OCI-LY3 (cell line): ENCODE results near the gene SPRYD4.

ENCODE experiments used
- H2AFZ ChIP-seq: fragments of 200-600, 300-600 bp; shearing (Covaris generic); 2 replicates; pipeline ENCODE4 v1.6.0; 2014; ENCODE audit warnings: antibody characterized with exemption, low read depth, low read length
- H3K27ac ChIP-seq: fragments of 200-600, 300-600 bp; sonication (generic); 2 replicates; pipeline ENCODE4 v1.5.1; 2014; ENCODE audit warnings: mild to moderate bottlenecking, low read length, moderate library complexity, mixed read lengths
- H3K27me3 ChIP-seq: fragments of 200-600, 300-600 bp; sonication (generic); 2 replicates; pipeline ENCODE4 v1.6.1; 2014; ENCODE audit warnings: low read depth, low read length, mixed read lengths
- H3K36me3 ChIP-seq: fragments of 200-600, 300-600 bp; sonication (generic); replicated peaks from 2 replicates; pipeline ENCODE3; 2014; ENCODE audit warnings: low read depth, low read length, mixed read lengths
- H3K4me1 ChIP-seq: fragments of 300-600, 200-600 bp; sonication (generic); 2 replicates; pipeline ENCODE4 v1.6.1; 2014; ENCODE audit warnings: low read length, mixed read lengths
- H3K4me2 ChIP-seq: fragments of 200-600, 300-600 bp; sonication (generic); 2 replicates; pipeline ENCODE4 v1.6.1; 2014; ENCODE audit warnings: low read length, mixed read lengths
- H3K4me3 ChIP-seq: fragments of 300-600, 200-600 bp; sonication (generic); 2 replicates; pipeline ENCODE4 v1.5.1; 2014; ENCODE audit warnings: antibody characterized with exemption, mild to moderate bottlenecking, low read length, moderate library complexity
- H3K79me2 ChIP-seq: fragments of 300-600, 200-600 bp; shearing (Covaris generic); 2 replicates; pipeline ENCODE4 v1.6.1; 2014; ENCODE audit warnings: mild to moderate bottlenecking, low read length, mixed read lengths
- H3K9ac ChIP-seq: fragments of 300-600, 200-600 bp; shearing (Covaris generic); 2 replicates; pipeline ENCODE4 v1.6.0; 2014; ENCODE audit warnings: mild to moderate bottlenecking, low read length, moderate library complexity
- H3K9me3 ChIP-seq: fragments of 200-600, 300-600 bp; shearing (Covaris generic); 2 replicates; pipeline ENCODE4 v1.6.1; 2014; ENCODE audit warnings: low read length, mixed read lengths; ENCODE audit not compliant: insufficient read depth
- H4K20me1 ChIP-seq: fragments of 200-600, 300-600 bp; sonication (generic); 2 replicates; pipeline ENCODE4 v1.6.1; 2016; ENCODE audit warnings: low read length, mixed read lengths; ENCODE audit not compliant: insufficient read depth
- EZH2phosphoT487 ChIP-seq: fragments of 200-600 bp; shearing (Covaris generic); IDR thresholded peaks from 2 replicates; pipeline ENCODE4 v1.6.1; 2018; ENCODE audit warnings: antibody characterized with exemption, mixed run types, low read depth
- TF ChIP-seq, protein P1 (sequence below): fragments of 200-600, 300-600 bp; sonication (generic); IDR thresholded peaks from 2 replicates; pipeline ENCODE4 v1.5.1; 2014; ENCODE audit warnings: antibody characterized with exemption, low read length, low read depth

Gene SPRYD4

GRCh38 chr12:56454557-56454956 lies 13.8 kb upstream of the SPRYD4 start, which contains the start of gene MIP:
MIP (minus strand) TSS chr12:56454657; CDS start chr12:56454613, 44 bp downstream.
- Histone ChIP-seq H3K79me2 (no peaks in the 10 kb centered on the region), H2AFZ (no peak within 1 kb of the TSS), H3K36me3 (no peaks in the 10 kb centered on the region), H3K4me3 (no peak within 1 kb of the TSS), H4K20me1 (no peaks in the 10 kb centered on the region), H3K9me3 (no peaks in the 10 kb centered on the region), H3K4me1 (peaks cover 15% of the 10 kb centered on the region), H3K27ac (no peak within 1 kb of the TSS), H3K27me3 (no peaks in the 10 kb centered on the region), H3K9ac (no peak within 1 kb of the TSS), H3K4me2 (no peak within 1 kb of the TSS)
- TF ChIP-seq EZH2phosphoT487: no peak
- TF ChIP-seq, protein P1, sequence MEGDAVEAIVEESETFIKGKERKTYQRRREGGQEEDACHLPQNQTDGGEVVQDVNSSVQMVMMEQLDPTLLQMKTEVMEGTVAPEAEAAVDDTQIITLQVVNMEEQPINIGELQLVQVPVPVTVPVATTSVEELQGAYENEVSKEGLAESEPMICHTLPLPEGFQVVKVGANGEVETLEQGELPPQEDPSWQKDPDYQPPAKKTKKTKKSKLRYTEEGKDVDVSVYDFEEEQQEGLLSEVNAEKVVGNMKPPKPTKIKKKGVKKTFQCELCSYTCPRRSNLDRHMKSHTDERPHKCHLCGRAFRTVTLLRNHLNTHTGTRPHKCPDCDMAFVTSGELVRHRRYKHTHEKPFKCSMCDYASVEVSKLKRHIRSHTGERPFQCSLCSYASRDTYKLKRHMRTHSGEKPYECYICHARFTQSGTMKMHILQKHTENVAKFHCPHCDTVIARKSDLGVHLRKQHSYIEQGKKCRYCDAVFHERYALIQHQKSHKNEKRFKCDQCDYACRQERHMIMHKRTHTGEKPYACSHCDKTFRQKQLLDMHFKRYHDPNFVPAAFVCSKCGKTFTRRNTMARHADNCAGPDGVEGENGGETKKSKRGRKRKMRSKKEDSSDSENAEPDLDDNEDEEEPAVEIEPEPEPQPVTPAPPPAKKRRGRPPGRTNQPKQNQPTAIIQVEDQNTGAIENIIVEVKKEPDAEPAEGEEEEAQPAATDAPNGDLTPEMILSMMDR: no peak

GRCh38 chr12:56457817-56458216 lies 10.6 kb upstream of the SPRYD4 start:
- no peaks in the 10 kb centered on the region for H3K27me3 ChIP-seq
- H3K79me2 ChIP-seq: no peaks in the 10 kb centered on the region
- no peak overlapping the region for H3K4me2 ChIP-seq
- H3K4me1 ChIP-seq: peaks cover 24% of the 10 kb centered on the region
- no peak overlapping the region for H2AFZ ChIP-seq
- H3K9ac ChIP-seq: no peak overlapping the region
- H3K27ac ChIP-seq: no peak overlapping the region
- no peaks in the 10 kb centered on the region for H3K9me3 ChIP-seq
- H3K36me3 ChIP-seq: no peaks in the 10 kb centered on the region
- no peak overlapping the region for H3K4me3 ChIP-seq
- TF ChIP-seq, protein P1: no peak
- no peak for TF ChIP-seq EZH2phosphoT487
- no peaks in the 10 kb centered on the region for H4K20me1 ChIP-seq

GRCh38 chr12:56461235-56462159 lies 6.9 kb upstream of the SPRYD4 start:
- Histone ChIP-seq H3K36me3 (no peaks in the 10 kb centered on the region), H3K79me2 (no peaks in the 10 kb centered on the region), H3K9ac (no peak overlapping the region), H3K9me3 (no peaks in the 10 kb centered on the region), H3K27me3 (no peaks in the 10 kb centered on the region), H4K20me1 (no peaks in the 10 kb centered on the region), H3K4me3 (no peak overlapping the region), H2AFZ (no peak overlapping the region), H3K4me2 (no peak overlapping the region), H3K27ac (no peak overlapping the region), H3K4me1 (peaks cover 27% of the 10 kb centered on the region)
- TF ChIP-seq EZH2phosphoT487: no peak
- TF ChIP-seq, protein P1: no peak

GRCh38 chr12:56462565-56462964 lies 5.8 kb upstream of the SPRYD4 start:
- Histone ChIP-seq H3K9me3 (no peaks in the 10 kb centered on the region), H3K4me1 (peaks cover 27% of the 10 kb centered on the region), H3K27me3 (no peaks in the 10 kb centered on the region), H3K4me3 (no peak overlapping the region), H3K36me3 (no peaks in the 10 kb centered on the region), H2AFZ (no peak overlapping the region), H3K4me2 (no peak overlapping the region), H3K79me2 (no peaks in the 10 kb centered on the region), H3K27ac (no peak overlapping the region), H4K20me1 (no peaks in the 10 kb centered on the region), H3K9ac (no peak overlapping the region)
- TF ChIP-seq, protein P1: no peak
- TF ChIP-seq EZH2phosphoT487: no peak
